AG09319 (cell line): ENCODE measurements around the gene ACSL5.
"Not testable (repeated sequence)": the region's sequence is repeated elsewhere in the genome, so short reads cannot be mapped to it uniquely, and the experiment has no call there.

Experiments used
- DNase-seq: peaks from one replicate; pipeline ENCODE4 v3.0.0-alpha.2; 2010; ENCODE audit warnings: low read depth; ENCODE audit errors: extremely low read depth
- TF ChIP-seq, protein P1 (sequence below): IDR thresholded peaks from 2 replicates; pipeline ENCODE4 v1.5.1; 2011; ENCODE audit warnings: low read depth, mild to moderate bottlenecking, inconsistent platforms, low read length, moderate library complexity

ACSL5 gene

GRCh38 chr10:112404617-112405016, 30.7 kb downstream of the ACSL5 start:
- DNase-seq, result no peak
- TF ChIP-seq, protein P1, sequence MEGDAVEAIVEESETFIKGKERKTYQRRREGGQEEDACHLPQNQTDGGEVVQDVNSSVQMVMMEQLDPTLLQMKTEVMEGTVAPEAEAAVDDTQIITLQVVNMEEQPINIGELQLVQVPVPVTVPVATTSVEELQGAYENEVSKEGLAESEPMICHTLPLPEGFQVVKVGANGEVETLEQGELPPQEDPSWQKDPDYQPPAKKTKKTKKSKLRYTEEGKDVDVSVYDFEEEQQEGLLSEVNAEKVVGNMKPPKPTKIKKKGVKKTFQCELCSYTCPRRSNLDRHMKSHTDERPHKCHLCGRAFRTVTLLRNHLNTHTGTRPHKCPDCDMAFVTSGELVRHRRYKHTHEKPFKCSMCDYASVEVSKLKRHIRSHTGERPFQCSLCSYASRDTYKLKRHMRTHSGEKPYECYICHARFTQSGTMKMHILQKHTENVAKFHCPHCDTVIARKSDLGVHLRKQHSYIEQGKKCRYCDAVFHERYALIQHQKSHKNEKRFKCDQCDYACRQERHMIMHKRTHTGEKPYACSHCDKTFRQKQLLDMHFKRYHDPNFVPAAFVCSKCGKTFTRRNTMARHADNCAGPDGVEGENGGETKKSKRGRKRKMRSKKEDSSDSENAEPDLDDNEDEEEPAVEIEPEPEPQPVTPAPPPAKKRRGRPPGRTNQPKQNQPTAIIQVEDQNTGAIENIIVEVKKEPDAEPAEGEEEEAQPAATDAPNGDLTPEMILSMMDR, result no peak

DNA sequence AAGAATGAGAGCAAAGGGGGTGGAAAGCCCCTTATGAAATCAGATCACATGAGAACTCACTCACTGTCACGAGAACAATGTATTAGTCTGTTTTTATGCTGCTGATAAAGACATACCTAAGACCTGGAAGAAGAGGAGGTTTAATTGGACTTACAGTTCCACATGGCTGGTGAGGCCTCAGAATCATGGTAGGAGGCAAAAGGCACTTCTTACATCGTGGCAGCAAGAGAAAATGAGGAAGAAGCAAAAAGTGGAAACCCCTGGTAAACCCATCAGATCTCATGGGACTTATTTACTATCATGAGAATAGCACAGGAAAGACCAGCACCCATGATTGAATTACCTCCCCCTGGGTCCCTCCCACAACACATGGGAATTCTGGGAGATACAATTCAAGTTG, 32.9 kb downstream of the ACSL5 start:
- DNase-seq, result not testable (repeated sequence)

GRCh38 chr10:112407696-112408095, 33.8 kb downstream of the ACSL5 start:
- DNase-seq, result no peak
- TF ChIP-seq, protein P1, result no peak

- DNase-seq, result no peak
- TF ChIP-seq, protein P1, result no peak
Observed at GRCh38 chr10:112409299-112409698, 35.4 kb downstream of the ACSL5 start.

DNA sequence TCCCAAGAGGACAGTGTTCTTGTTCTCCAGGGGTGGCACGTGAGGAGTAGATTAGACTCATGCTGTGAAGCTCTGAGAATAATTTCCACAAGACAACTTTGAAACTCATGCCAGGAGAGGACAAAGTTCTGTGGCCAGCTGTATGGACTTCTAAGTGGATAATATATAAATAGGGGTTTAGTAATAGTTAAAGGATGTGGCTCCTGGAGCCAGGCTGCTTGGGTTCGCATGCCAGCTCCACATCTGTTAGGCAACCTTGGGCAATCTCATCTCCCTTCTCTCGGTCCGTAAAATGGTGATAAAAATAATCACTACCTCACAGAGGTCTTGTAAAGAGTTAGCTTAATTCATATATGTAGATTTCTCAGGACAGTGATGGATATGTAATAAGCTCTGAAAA, 35.8 kb downstream of the ACSL5 start:
- TF ChIP-seq, protein P1, result no peak
- DNase-seq, result no peak

DNA sequence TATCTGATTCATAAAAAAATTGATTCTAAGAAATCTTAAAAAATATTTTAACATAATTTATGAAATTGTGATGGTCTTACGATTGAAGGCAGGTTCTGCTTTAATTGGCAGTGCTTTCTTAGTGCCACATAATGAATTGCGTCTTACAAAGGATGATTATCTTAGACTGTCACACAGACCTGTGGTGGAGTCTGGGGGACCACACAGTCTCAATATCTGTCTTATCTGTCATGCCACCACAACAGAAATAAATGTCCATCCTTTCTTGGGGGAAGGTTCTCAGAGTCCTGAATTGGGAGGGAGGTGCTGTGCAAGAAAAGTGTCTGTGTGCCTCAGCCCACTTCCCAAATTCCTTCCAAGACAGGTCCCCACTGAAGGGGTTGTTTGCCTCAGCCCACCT, 38.8 kb downstream of the ACSL5 start:
- no peak for DNase-seq
- TF ChIP-seq, protein P1, result no peak

DNA sequence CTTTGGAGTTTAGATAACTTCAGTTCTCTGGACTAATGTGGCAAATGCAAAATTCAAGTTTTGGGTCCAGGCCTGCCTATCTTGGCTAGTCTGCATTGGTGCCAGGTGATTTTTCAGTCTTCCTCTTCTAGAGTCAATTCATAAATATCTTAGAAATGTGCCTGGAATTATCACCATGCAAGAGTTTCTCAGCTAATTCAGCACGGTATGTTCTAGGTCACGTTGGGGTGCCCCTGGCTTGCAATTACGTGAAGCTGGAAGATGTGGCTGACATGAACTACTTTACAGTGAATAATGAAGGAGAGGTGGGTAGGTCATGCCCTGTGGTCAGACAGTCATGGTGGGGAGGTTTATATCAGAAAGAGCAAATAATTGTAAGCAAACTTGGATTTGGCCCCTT, 47.8 kb downstream of the ACSL5 start:
- no peak for DNase-seq
- TF ChIP-seq, protein P1, result no peak

GRCh38 chr10:112424651-112425050, 50.7 kb downstream of the ACSL5 start:
- DNase-seq, result no peak
- TF ChIP-seq, protein P1, result no peak
